Right cardiac atrium (tissue), 5 donors: ENCODE results near the gene TMEM208. TPM values are rescaled to one million over a fixed set of nuclear protein-coding genes. Genes with fewer than 3 reads are reported as not detected.

ENCODE experiments used
- ATAC-seq, 2 donors: fragments of 200-7000 bp; cut with Tn5 transposase; one replicate each; pipeline versions ENCODE4 v1.8.0 to v1.9.1; 2020; ENCODE audit warnings: moderate library complexity in 2 of 2, mild to moderate bottlenecking in 1 of 2
- DNase-seq, 3 donors: peaks; one replicate each; pipeline ENCODE4 v3.0.0-alpha.2; 2020
- H3K27ac ChIP-seq: one replicate; pipeline ENCODE4 v1.5.1; 2013; ENCODE audit warnings: mild to moderate bottlenecking, low read length, control low read depth, moderate library complexity
- H3K27me3 ChIP-seq: one replicate; pipeline ENCODE4 v1.6.1; 2013; ENCODE audit not compliant: control insufficient read depth, insufficient read depth
- H3K4me1 ChIP-seq: one replicate; pipeline ENCODE4 v1.6.1; 2013; ENCODE audit warnings: low read length; ENCODE audit not compliant: control insufficient read depth, insufficient read depth
- H3K4me3 ChIP-seq: one replicate; pipeline ENCODE4 v1.5.1; 2013; ENCODE audit warnings: low read length, control low read depth
- H3K9me3 ChIP-seq: one replicate; pipeline ENCODE4 v1.6.1; 2013; ENCODE audit warnings: low read length; ENCODE audit not compliant: control insufficient read depth
- WGBS: extraction: QIAGEN DNeasy Blood & Tissue Kit; methylation state at CpG from one replicate; pipeline ENCODE4 v1.1.7; 2013; 5-methylcytosine and 5-hydroxymethylcytosine counted together
- intact Hi-C, 4 donors: fragments of 100-400 bp; cut with DNase I; formaldehyde crosslinking; loops; one replicate each; pipeline versions ENCODE4 v1.11.0 to v1.14.0; 2022 to 2023
- polyA plus RNA-seq: library from polyadenylated mRNA; stranded (reverse); fragments of 200-250 nt; gene quantifications from one replicate; pipeline ENCODE4 v1.2.3, GENCODE V29; 2013
- total RNA-seq, 4 donors: library from RNA; stranded (reverse); fragmentation: NEBNext Ultra II Directional; extraction: Animal tissue kit (Norgen Biotek cat#: 25700); gene quantifications; one replicate each; pipeline ENCODE4 v1.2.1, GENCODE V29; 2021
- donor health status: healthy with polysubstance abuse.
- donor health status: DM: no; HTN: yes; CAD: no.
- donor health status: DM: no; HTN: no; CAD: no.
- donor health status: DM: no; HTN: yes; CAD: no; lungs with severe emphysema.
- donor health status: DM: yes; HTN: yes; CAD: no.

The TMEM208 gene
- total and polyA plus RNA-seq, 5 donors = 15.4 to 43.5 (median 17.2) TPM

DNA sequence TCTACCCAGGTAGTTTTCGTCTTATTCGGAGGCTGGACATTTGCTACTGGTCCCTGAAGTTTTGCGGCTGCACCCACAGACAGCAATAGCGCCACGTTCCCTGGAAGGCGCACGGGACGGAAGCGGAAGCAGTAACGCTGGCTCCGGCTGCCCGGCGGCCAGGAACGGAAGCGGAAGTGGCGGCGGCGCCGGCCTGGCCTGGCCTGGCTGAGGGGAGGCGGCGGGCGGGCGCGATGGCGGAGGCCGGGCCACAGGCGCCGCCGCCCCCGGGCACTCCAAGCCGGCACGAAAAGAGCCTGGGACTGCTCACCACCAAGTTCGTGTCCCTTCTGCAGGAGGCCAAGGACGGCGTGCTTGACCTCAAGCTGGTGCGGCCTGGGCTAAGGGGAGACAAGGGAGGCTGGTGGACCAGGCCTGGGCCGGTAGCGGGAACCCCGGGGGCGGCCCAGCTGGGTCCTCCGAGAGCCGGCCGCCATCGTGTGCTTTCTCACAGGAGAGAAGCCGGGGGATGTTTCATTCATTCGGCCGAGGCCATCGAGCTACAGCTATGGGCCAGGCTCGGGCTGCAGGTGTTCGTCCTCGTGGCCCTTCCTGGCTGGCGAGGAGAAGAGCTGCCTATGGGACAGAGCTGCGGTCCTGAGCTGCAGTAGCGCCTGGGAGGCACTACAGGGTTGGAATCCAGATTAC is 34.8 kb upstream of the TMEM208 start, which contains the start of gene E2F4:
TSS of gene E2F4 (plus strand) at position 161 of the 687 bp plus-strand sequence. CDS start at position 234, 73 bp downstream.
- DNase-seq (peak; percentile 92 to 97 (median 96)), ATAC-seq (peak; percentile 91 to 92)
- Histone ChIP-seq H3K9me3 (no peaks in the 10 kb centered on the region), H3K27ac (peak within 1 kb of the TSS; percentile 83), H3K4me3 (peak within 1 kb of the TSS; percentile 94), H3K27me3 (no peaks in the 10 kb centered on the region), H3K4me1 (peaks cover 5% of the 10 kb centered on the region)
- WGBS = under 1% methylated on average over 54 of the region's 54 CpGs
- intact Hi-C loops = loop anchor here in 1 of 4 donors (5.0 kb wide), 1 partner anchor 35 kb away; the partner anchor contains the start of gene TMEM208

DNA sequence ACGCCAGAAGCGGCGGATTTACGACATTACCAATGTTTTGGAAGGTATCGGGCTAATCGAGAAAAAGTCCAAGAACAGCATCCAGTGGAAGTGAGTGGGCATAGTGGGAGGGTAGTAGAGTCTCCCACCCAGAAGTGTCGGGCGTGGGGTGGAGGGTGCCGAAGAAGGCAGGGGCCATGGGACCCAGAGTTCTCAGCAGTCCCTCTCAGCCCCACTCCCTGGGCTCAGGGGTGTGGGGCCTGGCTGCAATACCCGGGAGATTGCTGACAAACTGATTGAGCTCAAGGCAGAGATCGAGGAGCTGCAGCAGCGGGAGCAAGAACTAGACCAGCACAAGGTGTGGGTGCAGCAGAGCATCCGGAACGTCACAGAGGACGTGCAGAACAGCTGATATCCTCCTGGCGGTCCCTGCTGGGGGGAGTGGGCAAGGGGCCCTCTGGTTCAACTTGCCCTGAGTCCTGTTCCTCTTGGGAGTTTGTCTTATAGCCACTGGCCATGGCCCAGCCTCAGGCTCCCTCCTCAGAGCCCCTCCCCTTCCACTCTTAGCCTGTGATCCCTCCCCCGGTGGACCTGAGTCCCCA is 34.1 kb upstream of the TMEM208 start:
- no peaks in the 10 kb centered on the region for H3K27me3 ChIP-seq
- ATAC-seq (peak in 1 of 2 donors; percentile 14), DNase-seq (peak in 1 of 3 donors; percentile 50)
- H3K4me1 ChIP-seq = peaks cover 5% of the 10 kb centered on the region
- intact Hi-C loops = loop anchor here in 1 of 4 donors (5.0 kb wide), 1 partner anchor 34 kb away; the partner anchor contains the start of gene TMEM208
- peak overlapping the region; percentile 94 for H3K4me3 ChIP-seq
- no peak overlapping the region for H3K27ac ChIP-seq
- WGBS = 25% methylated on average over 17 of the region's 17 CpGs
- no peaks in the 10 kb centered on the region for H3K9me3 ChIP-seq

GRCh38 chr16:67193536-67193935 is 33.4 kb upstream of the TMEM208 start:
- Histone ChIP-seq H3K27ac (no peak overlapping the region), H3K4me1 (peaks cover 5% of the 10 kb centered on the region), H3K4me3 (no peak overlapping the region), H3K27me3 (no peaks in the 10 kb centered on the region), H3K9me3 (no peaks in the 10 kb centered on the region)
- intact Hi-C loops = loop anchor here in 1 of 4 donors (5.0 kb wide), 1 partner anchor 34 kb away; the partner anchor contains the start of gene TMEM208
- ATAC-seq (no peak), DNase-seq (no peak)

DNA sequence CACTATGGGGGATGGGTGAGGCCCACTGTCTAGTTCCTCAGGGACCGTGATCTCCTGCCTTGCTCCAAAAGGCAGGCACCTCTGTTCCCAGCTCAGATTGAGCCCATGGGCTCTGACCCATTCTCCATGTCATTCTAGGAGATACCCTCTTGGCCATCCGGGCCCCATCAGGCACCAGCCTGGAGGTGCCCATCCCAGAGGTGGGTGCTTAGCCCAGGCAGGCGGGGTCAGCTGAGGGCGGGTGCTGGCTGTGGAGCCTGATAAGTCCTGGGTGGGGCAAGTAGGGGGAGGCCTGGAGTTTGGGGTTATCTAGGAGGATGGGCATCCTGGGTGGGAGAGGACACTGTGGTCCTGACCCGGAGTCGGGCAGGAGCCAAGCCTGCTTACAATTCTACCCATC is 32.7 kb upstream of the TMEM208 start:
- Histone ChIP-seq H3K4me3 (no peak overlapping the region), H3K9me3 (no peaks in the 10 kb centered on the region), H3K4me1 (peaks cover 5% of the 10 kb centered on the region), H3K27ac (no peak overlapping the region), H3K27me3 (no peaks in the 10 kb centered on the region)
- DNase-seq (peak in 1 of 3 donors; percentile 49), ATAC-seq (no peak)
- 89% methylated on average over 6 of the region's 6 CpGs for WGBS
- intact Hi-C loops = loop anchor here in 1 of 4 donors (5.0 kb wide), 1 partner anchor 33 kb away; the partner anchor contains the start of gene TMEM208

GRCh38 chr16:67195676-67196075 is 31.3 kb upstream of the TMEM208 start:
- 74% methylated on average over 5 of the region's 5 CpGs for WGBS
- Histone ChIP-seq H3K4me3 (no peak overlapping the region), H3K4me1 (peaks cover 5% of the 10 kb centered on the region), H3K27me3 (no peaks in the 10 kb centered on the region), H3K9me3 (no peaks in the 10 kb centered on the region), H3K27ac (no peak overlapping the region)
- ATAC-seq (no peak), DNase-seq (no peak)
- intact Hi-C loops = no loop called here

DNA sequence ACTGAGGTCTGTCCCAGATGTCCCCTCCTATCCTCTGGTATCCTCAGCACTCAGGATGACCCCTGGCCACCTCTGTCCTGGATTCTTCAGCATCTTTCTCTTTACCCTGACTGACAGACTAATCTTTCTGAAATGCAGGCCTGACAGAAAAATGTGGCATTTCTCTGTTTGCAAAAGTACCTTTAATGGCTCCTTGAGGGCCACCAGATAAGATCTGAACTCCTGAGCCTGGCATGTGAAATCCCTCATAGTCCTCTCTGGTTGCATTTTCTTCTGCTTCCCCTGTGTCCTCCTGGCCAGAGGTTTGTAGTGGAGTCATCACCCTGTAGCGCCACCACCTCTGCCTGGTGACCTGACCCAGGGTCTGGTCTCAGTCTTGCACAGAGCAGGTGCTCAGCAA is 30.0 kb upstream of the TMEM208 start:
- Histone ChIP-seq H3K27me3 (no peaks in the 10 kb centered on the region), H3K27ac (no peak overlapping the region), H3K4me1 (peaks cover 4% of the 10 kb centered on the region), H3K4me3 (no peak overlapping the region), H3K9me3 (no peaks in the 10 kb centered on the region)
- intact Hi-C loops = no loop called here
- ATAC-seq (no peak), DNase-seq (no peak)
- WGBS = 90% methylated on average over 1 of the region's 1 CpG

- no peaks in the 10 kb centered on the region for H3K9me3 ChIP-seq
- peaks cover 4% of the 10 kb centered on the region for H3K4me1 ChIP-seq
- H3K27me3 ChIP-seq = no peaks in the 10 kb centered on the region
- DNase-seq = no peak
- intact Hi-C loops = no loop called here
- H3K4me3 ChIP-seq = no peak overlapping the region
- ATAC-seq = no peak
- WGBS = 68% methylated on average over 6 of the region's 6 CpGs
- no peak overlapping the region for H3K27ac ChIP-seq
Observed at GRCh38 chr16:67197704-67198103, 29.2 kb upstream of the TMEM208 start.

GRCh38 chr16:67198238-67198734 is 28.6 kb upstream of the TMEM208 start:
- ATAC-seq (peak; percentile 36 to 40), DNase-seq (peak; percentile 52 to 77 (median 76))
- Histone ChIP-seq H3K4me1 (no peaks in the 10 kb centered on the region), H3K27me3 (no peaks in the 10 kb centered on the region), H3K4me3 (no peak overlapping the region), H3K27ac (no peak overlapping the region), H3K9me3 (no peaks in the 10 kb centered on the region)
- WGBS = 46% methylated on average over 12 of the region's 12 CpGs
- intact Hi-C loops = no loop called here

DNA sequence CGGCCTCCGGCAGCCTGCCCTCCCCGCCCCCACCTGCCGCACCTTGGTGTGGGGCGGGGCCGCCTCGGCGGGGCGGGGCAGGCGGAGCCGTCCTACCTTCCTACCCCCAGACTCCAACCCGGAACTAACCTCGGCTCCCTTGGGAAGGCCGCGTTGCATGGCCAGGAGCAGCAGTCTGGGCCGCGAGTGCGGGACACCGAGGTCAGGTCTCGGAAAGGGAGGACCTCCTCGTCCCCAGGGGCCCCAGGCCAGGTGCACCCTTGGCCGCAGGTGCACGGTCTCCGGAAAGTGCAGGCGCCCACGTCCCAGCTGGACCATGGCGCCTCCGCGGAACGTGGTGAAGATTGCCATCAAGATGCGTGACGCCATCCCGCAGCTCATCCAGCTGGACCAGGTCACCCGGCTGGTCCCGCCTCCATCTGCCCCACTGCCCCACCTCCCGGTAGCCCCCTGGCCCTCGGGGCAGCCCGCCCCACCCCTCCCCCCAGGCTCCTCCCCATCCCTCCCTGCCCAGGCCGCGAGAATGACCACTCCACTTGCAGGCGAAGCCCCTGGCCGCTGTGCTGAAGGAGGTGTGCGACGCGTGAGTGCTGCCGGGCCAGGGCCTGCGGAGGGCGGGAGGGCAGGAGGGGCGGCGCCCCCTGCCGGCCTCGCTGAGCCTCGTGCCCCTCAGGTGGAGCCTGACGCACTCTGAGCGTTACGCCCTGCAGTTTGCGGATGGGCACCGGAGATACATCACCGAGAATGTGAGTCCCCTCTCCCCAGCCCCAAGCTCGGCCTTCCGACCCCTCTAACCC is 27.7 kb upstream of the TMEM208 start, which contains the start of gene ELMO3:
TSS of gene ELMO3 (plus strand) at position 121 of the 797 bp plus-strand sequence. CDS start at position 317, 196 bp downstream.
- Histone ChIP-seq H3K4me3 (no peak within 1 kb of the TSS), H3K27ac (no peak within 1 kb of the TSS), H3K27me3 (no peaks in the 10 kb centered on the region), H3K9me3 (no peaks in the 10 kb centered on the region), H3K4me1 (no peaks in the 10 kb centered on the region)
- ATAC-seq (peak; percentile 17 to 20), DNase-seq (peak in 2 of 3 donors; percentile 60 to 75)
- intact Hi-C loops = no loop called here
- 48% methylated on average over 61 of the region's 61 CpGs for WGBS

GRCh38 chr16:67199808-67200198 is 27.1 kb upstream of the TMEM208 start:
- ATAC-seq (no peak), DNase-seq (peak in 1 of 3 donors; percentile 57)
- no peak overlapping the region for H3K27ac ChIP-seq
- H3K4me1 ChIP-seq = no peaks in the 10 kb centered on the region
- no peaks in the 10 kb centered on the region for H3K27me3 ChIP-seq
- WGBS = 43% methylated on average over 22 of the region's 22 CpGs
- no peaks in the 10 kb centered on the region for H3K9me3 ChIP-seq
- intact Hi-C loops = no loop called here
- no peak overlapping the region for H3K4me3 ChIP-seq
